Occipital lobe (tissue), 2 donors: ENCODE data around the gene CALCOCO1. TPM values are rescaled to one million over a fixed set of nuclear protein-coding genes. Genes with fewer than 3 reads are reported as not detected.

Source experiments
- DNase-seq: peaks from one replicate; lab custom pipeline; 2025; lab: John Stamatoyannopoulos, UW
- total RNA-seq: library from RNA; depleted of rRNA; stranded (reverse); fragments of >200 nt; gene quantifications from one replicate; pipeline ENCODE4 v1.2.3, GENCODE V29; 2014

The CALCOCO1 gene
- total RNA-seq, 1 donor from 2014 or later: 69.7 TPM

DNA sequence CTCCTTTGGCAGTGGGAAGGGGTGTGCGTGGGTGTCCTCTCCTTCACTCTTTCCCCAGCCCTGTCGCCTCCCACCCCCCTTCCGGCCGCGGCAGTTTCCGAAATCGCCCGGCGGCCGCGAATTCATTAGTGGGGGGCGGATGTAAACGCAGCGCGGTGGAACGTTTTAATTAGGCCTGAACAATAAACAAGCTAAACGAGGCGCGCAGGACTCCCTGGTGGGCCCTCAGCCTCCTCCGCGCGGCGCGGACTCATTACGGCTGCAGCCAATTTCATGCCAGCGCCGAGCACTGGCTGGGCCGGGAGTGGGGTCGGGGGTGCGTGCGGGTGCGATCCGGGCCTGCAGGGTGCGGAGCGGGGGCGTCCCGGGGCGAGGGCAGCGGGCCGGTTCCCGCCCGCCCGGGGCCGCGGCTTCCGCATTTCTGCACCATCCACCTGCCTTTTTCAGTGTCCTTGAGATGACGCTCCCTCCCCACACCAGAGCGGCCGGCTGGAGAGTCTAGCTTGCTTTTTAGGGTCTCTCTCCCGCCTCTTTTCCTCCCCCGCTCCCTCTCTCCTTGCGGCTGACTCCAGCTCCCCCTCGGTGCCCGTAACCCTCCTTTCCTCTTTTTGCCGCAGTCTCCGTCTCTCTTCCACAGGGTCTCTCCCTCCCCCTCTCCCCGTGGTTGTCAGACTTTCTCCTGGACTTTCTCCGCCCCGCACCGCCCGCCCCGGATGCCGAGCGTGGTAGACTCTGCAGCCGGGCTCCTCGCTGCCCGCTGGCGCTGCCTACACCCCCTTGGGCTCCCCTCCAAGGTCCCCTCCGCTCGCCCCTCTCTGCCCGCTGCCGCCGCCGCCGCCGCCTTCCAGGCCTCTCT, 24.3 kb upstream of the CALCOCO1 start, which contains the start of gene CISTR:
CISTR (minus strand) TSS at position 644 of the 856 bp plus-strand sequence.
- peak; percentile 43 for DNase-seq

DNA sequence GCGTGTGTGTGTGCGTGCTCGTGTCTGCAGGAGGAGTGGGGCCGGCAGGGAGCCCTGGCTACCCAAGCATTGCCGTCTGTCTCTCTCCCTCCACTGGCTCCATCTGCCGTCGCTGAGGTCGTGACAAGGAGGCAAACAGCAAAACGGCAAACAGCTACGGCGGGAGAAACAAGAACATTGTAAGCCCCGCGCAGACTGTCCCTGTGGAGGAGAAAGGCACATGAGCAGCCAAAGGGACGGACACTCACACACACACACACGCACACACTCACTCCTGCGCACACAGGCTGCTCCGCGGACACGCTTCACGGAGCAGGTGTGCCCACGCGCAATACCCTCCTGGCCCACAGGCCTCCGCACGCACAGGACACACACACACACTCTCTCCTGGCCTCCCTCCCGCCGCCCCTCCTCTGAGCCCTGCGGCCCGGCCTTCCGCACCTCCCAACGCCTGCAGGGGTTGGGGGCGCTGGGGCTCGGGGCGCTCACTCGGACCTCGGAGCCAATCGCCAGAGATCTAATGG, 23.6 kb upstream of the CALCOCO1 start:
- no peak for DNase-seq

DNA sequence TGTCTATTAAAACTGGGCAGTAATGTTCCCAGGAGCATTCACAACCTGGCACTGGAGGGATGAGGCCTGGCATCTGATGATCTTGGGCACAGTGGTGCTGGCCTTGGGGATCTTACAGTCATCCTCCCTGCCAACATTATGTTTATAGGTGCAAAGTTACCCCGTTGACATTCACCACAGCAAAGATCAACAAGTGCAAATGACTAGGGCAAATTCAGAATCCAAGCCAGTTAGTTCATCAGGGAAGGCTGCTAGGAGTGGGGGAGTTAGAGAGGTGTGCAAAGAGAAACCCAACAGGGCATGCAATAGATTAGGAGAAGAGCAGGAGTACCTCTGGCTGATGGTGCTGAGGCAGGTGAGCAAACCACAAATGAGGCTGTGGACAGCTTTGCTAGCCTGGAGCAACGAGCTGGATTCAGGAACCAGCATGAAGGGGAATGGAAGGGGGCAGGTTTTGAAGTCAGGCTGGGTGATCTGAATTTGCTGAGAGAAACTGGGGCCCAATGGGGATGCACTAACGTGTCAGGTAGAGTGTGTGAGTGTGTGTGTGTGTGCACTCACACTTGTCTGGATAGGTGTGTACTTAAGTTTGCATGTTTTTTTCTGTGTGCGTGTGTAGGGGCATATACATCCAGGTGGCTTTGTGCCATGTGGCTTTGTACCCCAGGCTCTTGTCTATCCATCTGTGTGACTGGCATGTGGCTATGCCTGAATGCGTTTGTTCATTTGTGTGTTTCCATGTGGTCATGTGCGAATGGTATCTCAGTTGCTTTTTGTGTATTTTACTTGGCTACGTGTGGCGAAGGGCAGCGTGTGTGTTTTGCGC, 22.9 kb upstream of the CALCOCO1 start:
- no peak for DNase-seq

DNA sequence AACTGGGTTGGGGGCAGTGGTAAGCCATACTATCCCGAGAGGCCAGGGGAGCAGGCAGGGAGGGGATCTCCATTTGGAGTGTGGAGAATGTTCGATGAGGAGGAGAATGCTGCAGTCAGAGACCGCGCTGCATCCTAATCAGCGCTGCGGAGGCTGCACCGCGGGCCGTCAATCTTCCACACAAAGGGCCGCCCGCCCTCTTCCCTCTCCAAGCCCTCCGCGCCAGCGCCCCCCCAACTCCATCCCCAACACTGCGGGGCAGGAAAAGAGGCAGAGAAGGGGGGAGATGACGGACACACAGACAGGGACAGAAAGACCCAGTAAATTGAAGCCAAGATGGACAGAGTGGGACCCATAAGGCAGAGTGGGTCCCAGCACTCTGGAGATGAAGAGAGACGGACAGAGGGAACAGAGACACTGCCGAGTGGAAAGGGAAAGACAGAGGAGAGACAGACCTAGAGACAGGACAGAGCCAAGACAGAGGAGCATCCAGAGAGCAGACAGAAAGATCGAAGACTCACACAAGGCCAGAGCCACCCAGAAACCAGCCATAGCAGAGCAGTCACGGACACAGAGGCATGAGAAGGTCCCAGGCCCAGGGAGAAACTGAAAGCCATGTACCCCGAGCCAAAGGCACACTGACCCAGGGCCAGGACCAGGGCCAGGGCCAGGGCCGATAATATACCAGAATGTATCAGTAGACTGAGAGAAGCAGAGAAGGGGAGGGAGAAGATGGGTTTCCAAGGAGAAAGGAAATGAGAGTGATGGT, 21.0 kb upstream of the CALCOCO1 start:
- DNase-seq: no peak

DNA sequence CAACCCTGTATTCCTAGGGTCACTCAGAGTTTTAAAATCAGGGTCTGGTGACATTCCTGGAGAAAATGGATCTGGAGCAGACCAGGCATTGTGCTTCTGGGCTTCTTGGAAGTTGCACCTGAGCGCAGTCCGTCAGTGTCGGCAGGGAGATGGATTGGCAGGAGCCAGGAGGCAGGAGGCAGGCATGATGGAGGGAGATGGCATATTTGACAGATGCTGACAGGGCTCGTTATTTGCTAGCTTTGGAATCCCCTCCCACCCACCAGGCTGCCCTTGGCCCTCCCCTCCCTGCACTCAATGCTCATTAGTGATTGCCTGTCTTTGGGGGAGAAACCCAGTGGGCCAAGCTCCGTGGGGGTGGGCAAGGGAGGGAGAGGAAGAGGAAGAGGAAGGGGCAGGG, 19.8 kb upstream of the CALCOCO1 start:
- DNase-seq: no peak

DNA sequence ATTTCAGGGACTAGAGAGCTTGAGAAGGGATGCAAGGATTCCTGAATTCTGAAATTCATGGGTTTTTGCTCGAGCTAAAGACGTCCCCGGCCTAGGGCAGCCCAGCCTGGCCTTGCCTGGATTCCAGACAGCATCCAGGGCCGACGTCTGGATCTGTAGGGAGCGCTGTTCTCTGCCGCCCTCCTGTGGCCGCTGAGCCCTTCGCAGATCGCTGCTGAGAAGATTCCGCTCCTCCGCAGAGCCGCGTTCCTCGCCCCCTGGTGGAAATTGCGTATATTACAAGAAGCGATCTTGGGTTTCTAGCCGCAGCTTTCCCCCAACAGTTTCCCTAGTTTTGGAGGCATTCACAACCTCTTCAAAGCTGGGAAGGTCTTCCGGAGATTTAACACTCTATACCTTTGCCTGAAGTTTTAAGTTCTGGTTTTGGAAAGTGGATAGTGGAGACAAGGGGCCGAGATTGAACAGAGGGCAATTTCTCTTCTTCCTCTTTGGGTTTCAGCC, 19.4 kb upstream of the CALCOCO1 start:
- DNase-seq: peak; percentile 88

DNA sequence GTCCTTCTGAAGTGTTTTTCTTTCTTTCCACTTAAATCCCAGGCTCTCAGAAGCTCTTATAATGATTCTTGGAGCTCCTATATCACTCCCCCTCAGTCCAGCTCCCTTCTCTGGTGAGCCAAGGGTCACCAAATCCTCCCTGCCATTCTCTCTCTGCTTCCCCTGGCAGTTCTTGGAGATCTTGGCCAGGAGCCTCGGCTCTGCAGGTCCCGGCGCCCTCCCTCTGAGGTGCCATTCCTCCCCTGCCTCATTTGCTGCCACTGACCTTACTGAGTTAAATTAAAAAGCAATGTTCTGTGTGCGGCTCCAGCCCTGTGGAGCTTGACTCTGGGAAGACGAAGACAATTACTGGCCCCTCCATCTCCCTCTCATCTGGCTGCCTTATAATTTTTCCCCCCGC, 17.5 kb upstream of the CALCOCO1 start:
- no peak for DNase-seq

DNA sequence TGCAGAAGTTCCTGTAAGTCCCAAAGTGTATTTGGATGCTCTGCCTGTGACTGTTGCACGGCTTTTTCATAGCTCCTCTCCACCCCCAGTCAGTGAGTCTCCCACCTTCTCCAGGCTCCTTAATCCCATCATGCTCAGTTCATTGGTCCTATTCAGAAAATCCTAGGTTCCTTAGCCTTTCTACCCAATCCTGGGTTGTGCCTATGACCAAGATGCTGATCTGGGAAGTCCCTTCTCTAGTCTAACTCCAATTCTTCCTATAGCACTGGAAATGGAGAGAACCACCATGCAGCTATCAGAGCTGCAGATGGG, 16.8 kb upstream of the CALCOCO1 start:
- DNase-seq: no peak

DNA sequence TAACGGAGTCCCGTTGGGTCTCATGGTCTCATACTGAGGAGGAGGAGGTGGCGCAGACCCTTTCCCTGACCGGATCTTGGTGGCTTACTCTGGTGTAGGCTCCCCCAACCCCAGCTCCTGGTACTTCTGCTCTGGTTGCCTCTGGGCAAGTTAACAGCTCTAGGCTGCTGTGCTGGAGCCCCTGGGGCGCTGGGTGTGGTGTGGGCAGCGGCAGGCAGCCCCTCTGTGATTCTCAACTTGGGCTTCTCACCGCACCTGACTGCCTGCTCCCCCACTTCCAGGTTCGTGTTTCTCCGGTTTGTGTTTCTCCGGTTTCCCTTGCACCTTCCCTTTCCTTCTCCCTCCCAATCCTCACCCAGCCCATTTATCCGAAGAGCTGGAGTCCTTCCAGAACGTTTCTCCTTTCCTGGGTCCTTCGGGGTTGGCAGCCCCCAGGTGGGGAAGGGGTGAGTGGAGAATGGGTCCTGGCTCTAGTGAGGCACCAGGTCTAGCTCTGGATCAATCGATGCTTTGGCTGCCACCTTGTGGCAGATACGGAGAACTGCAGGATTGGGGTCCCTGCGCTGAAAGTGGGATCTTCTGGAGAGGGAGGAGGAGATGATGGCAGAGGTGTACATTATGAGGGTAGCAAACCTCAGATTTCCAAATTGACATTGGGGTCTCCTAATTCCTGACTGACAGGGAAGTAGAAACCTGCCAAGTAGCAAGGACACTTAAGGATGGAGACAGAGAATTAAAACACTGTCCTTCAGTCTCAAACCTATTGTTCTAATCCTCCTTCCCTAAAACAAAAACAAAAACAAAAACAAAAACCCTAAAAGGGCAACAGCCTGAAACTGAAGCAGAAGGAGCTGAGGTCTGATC, 16.2 kb upstream of the CALCOCO1 start:
- peak; percentile 38 for DNase-seq

DNA sequence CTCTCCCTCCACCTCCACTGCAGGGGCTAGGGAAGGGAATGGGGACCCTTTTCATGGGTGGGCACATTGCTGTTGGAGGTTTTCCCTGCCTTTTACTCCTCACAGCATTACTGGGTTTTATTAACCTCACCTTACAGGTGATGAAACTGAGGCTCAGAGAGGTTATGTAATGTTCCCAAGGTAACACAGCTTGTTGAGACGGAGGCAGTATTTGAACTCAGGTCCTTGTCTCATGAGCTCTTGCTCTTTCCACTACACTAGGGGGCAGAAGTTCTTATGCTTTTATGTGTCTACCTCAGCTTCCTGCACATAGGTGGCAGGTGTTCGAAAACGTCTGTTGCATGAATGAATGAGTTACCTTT, 12.9 kb upstream of the CALCOCO1 start:
- no peak for DNase-seq

DNA sequence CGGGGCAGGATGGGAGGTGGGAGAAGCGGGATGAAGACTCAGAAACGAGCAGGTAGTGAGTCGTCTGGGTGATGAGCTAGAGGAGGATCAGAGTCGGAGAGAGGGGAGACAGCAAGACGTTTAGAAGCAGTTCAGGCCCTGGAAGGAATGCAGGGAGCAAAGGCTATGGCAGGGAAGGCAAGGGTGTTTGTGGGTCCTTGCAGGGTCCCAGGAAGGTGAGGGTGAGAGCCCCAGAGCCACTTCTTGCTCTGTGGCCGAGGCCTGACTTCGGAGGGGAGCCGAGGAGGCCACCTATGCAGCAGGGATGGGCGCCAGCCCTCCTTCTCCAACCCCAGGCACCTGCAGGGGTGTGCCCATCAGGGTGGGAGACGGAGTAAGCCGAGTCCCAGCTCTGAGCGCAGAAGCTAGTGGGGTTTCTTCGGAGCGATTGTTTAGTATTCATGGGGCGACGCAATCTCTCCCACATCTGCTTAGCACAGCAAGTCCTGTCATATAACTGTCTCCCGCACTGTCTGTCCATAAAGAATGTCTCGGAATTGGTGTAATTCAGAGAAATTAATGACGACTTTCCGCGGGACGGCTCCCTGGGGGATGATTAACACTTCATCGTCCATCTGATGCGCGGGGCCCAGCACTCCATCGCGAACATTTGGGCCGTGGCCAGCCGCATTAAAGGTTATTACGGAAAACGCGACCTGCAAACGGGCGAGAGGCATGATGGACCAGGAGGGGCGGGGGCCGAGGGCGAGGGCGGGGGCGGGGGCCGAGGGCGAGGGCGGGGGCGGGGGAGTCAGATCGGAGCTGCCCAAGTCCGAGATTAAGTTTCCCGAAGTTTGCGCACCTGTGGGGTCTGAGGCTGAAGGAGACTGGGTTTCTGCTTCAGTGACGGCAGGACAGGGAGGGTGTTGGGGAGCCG, 12.2 kb upstream of the CALCOCO1 start:
- no peak for DNase-seq

DNA sequence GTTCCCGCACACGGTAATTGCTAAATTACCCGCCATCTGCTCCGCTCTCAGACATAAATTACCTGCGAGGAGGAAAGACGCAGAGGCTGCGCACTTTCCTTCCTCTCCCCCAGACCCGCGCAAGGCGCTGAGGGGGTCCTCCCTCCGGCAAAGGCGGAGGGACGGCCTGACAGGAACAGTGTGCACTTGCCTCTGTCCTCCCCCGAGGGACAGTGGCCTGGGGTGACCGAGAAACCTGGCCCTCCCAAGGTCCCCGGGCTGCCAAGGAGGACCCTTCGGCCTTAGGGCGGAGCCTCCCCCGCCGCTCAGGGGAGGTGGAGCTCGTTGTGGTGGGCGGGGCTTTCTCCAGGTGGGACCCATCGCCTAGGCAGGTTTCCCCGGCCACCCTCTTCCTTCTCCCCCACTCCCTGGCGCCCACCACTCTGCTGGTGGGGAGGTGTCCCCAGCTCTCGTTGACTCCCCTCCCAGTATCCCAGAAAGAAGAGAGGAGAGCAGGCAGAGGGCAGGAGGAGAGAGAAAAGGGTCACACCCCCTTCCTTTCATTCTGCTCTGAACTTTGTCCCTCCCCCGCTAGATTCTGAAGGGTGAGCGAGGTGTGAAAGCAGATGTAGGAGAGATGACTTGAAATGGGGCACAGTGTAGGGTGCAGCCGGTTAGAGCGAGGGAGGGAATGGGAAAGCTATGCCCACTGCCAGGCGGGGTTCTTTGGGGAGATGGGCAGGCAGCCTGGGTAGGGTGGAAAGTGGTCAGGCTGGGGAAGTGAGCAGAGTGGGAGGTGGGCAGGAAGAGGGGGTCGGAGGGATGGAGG, 11.4 kb upstream of the CALCOCO1 start:
- no peak for DNase-seq

DNA sequence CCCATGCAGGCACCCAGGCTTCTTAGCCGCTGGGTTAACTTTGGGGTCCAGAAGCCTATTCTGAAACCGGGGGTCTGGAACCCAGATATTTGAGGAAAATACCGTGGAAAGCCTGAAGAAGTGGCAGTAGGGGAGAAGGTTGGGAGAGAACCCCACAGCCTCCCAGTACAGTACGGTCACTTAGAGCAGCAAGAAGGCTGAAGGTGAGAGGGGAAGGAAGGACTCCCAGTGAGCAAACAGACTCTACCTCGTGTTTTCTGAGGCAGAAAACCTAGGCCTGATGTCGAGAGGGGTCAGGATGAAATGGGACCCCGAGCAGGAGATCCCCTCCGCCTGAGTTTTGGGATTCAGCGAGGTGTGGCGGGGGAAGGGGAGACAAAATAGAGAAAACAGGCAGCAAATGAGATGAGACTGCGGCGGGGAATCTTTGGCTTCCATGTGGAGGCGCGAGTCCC, 10.7 kb upstream of the CALCOCO1 start:
- DNase-seq: no peak

DNA sequence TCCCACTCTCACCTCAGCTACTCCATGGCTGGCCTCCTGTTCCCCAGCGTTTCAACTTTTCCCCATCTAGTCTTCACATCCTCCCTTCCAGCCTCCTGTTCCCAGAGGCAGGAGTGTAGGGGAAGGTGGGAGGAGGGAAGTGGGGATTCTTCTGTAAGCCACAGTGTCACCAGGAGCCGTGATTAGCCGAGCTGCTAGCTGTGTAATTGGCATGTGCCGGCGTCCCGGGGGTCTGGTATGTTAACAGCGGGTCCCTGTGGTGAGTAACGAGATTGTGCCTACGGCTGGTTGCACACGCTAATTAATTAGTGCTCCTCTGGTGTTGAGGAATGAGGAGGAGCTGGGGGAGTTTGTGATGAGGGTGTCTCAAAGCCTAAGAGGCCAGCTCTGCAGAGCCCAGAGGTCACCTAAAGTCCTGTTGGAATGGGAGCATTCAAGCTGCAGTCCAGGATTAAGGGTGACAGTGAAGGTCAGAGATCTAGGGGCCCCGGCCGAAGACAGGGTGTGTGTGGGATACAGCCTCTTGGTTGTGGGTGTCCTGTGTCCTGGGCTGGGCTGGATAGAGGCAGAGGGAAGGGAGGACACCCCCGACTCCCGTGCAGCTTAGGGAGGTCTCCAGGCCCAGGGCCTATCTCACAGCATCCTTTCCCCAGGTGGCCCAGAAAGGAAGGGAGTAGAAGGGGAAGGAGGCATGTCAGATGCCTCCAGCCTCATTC, 10.0 kb upstream of the CALCOCO1 start:
- DNase-seq: no peak

DNA sequence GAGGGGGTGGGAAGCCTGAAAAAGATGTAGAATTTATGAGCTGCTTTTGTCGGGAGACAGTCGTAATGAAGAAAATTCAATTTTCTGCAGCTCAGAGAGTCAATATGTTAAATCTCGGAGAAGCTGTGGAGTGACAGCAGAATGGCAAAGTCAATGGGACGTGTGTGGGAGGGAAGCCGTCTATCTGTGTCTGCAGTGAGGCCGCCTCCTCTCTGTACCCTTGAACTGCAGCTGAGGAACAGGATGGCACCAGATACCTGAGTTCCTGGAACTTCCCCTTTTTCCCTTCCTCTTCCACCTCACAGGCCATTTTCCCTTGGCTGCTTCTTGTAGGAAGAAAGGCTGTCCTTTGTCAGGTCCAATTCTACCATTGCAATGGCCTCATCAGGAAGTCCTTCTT, 9.3 kb upstream of the CALCOCO1 start:
- no peak for DNase-seq

DNA sequence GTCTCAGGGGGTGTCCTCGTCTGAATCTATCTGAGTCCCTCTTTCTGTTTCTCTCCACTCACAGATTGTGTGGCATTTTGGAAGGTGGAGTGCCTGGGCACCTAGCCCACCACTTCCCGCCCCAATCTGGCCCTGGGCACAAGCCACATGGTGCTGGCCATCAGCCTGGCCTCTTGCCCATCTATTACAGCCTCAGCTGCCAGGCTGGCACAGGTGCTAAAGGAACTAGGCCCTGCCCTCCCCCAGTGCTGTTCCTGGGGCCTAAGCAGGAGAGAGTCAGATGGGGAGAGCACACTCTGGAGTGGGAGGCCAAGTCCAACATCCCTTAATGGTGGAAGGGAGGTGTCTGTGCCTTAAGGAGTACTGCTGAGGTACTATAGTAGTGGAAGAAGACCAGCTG, 8.3 kb upstream of the CALCOCO1 start:
- no peak for DNase-seq

DNA sequence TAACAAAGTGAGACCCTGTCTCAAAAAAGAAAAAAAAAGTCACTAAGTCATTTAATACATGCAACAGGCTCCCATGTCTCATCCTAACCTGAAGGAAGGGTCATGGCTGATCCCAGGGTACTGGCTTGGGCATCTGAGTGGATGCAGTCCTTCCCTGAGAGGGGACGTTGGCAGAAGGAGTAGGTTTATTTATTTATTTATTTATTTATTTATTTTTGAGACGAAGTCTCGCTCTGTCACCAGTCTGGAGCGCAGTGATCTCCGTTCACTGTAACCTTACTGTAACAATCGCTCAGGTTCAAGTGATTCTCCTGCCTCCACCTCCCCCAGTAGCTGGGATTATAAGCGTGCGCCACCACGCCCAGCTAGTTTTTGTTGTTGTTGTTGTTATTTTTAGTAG, 7.2 kb upstream of the CALCOCO1 start:
- DNase-seq: no peak

DNA sequence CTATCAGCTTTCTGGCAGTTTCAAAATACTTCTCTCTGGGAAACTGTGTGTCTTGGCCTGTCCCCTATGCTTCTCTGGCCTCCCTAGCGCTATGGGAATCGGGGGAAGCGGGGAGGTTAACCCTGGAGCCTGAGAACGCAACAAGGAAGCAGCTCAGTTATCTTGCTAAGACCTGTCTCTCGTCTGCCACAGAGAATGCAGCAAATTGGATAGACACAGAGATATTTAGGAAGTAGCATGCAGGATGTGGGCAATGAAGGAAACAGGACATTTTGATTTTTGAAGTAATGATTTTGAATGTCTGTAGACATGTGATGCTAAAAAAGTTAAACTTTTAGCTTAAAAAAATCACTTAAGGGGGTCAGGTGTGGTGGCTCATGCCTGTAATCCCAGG, 6.6 kb upstream of the CALCOCO1 start:
- DNase-seq: no peak
